Stimulated activated CD4-positive, alpha-beta T cell treated with anti-CD3 and anti-CD28 coated beads, Interleukin-15, amount 100 ng/mL, for 1 hour (primary cell): ENCODE measurements around the gene TSHR.
"Not testable (repeated sequence)": the region's sequence is repeated elsewhere in the genome, so short reads cannot be mapped to it uniquely, and the experiment has no call there.

Source experiments
- DNase-seq, 2 donors: peaks; one replicate each; pipeline ENCODE4 v3.0.0-alpha.2; 2020; ENCODE audit warnings: low read depth in 1 of 2, low spot score in 1 of 2

The TSHR gene

GRCh38 chr14:80955416-80955941 is at the start of gene TSHR:
TSS of gene TSHR (plus strand) at chr14:80955621. CDS start at chr14:80955681, 60 bp downstream.
- DNase-seq, result no peak

GRCh38 chr14:80906336-80906735 is 49.1 kb upstream of the TSHR start:
- DNase-seq, result no peak

- no peak for DNase-seq
These were observed 48.5 kb upstream of the TSHR start for GRCh38 chr14:80906946-80907345.

- DNase-seq, result not testable (repeated sequence)
These were observed 43.4 kb upstream of the TSHR start for GRCh38 chr14:80912013-80912412.

- no peak for DNase-seq
These were observed 35.8 kb upstream of the TSHR start for GRCh38 chr14:80919622-80920021.

- DNase-seq, result no peak
These were observed 32.1 kb upstream of the TSHR start for GRCh38 chr14:80923368-80923767.

- DNase-seq, result no peak
These were observed 30.9 kb upstream of the TSHR start for GRCh38 chr14:80924365-80925103.

GRCh38 chr14:80926397-80927082 is 28.9 kb upstream of the TSHR start:
- DNase-seq, result no peak

GRCh38 chr14:80927083-80927989 is 28.1 kb upstream of the TSHR start:
- no peak for DNase-seq

- DNase-seq, result no peak
These were observed 25.3 kb upstream of the TSHR start for GRCh38 chr14:80930095-80930494.

- no peak for DNase-seq
These were observed 24.5 kb upstream of the TSHR start for GRCh38 chr14:80930836-80931389.

- no peak for DNase-seq
These were observed 22.1 kb upstream of the TSHR start for GRCh38 chr14:80933282-80933681.

- DNase-seq, result no peak
These were observed 21.7 kb upstream of the TSHR start for GRCh38 chr14:80933686-80934085.

GRCh38 chr14:80940146-80940545 is 15.3 kb upstream of the TSHR start:
- no peak for DNase-seq

GRCh38 chr14:80941241-80942185 is 13.9 kb upstream of the TSHR start, which contains the start of gene CEP128:
TSS of gene CEP128 (minus strand) at chr14:80941738.
- DNase-seq, result peak; percentile 56 to 72

- DNase-seq, result no peak
These were observed 13.2 kb upstream of the TSHR start for GRCh38 chr14:80942191-80942600.

- no peak for DNase-seq
These were observed 10.4 kb upstream of the TSHR start for GRCh38 chr14:80944861-80945617.

GRCh38 chr14:80946187-80946586 is 9.2 kb upstream of the TSHR start:
- no peak for DNase-seq

- DNase-seq, result no peak
These were observed 8.6 kb upstream of the TSHR start for GRCh38 chr14:80946797-80947196.
